H9 (cell line): ENCODE data around the gene HOXD12. TPM values are rescaled to one million over a fixed set of nuclear protein-coding genes. Genes with fewer than 3 reads are reported as not detected.

Source experiments
- DNase-seq: peaks from one replicate; pipeline ENCODE4 v3.0.0-alpha.2; 2017
- H2AFZ ChIP-seq: one replicate; pipeline ENCODE4 v1.6.1; 2013; ENCODE audit warnings: mild to moderate bottlenecking, low read length, control low read depth, moderate library complexity
- H2AK5ac ChIP-seq: 2 replicates; pipeline ENCODE4 v1.6.1; 2013; ENCODE audit warnings: low read length, control low read depth, mixed read lengths; ENCODE audit not compliant: insufficient read length
- H2BK120ac ChIP-seq: one replicate; pipeline ENCODE4 v1.6.1; 2013; ENCODE audit warnings: low read depth, mild to moderate bottlenecking, low read length, control low read depth, inconsistent platforms; ENCODE audit not compliant: poor library complexity, severe bottlenecking
- H2BK12ac ChIP-seq: 2 replicates; pipeline ENCODE4 v1.6.1; 2013; ENCODE audit warnings: low read length, control low read depth, mixed read lengths, low read depth; ENCODE audit not compliant: insufficient read length
- H2BK15ac ChIP-seq: 2 replicates; pipeline ENCODE4 v1.6.1; 2013; ENCODE audit warnings: low read depth, low read length, control low read depth
- H2BK20ac ChIP-seq: one replicate; pipeline ENCODE4 v1.6.1; 2013; ENCODE audit warnings: low read depth, mild to moderate bottlenecking, low read length, control low read depth, inconsistent platforms; ENCODE audit not compliant: poor library complexity, severe bottlenecking
- H2BK5ac ChIP-seq: 2 replicates; pipeline ENCODE4 v1.6.1; 2013; ENCODE audit warnings: low read length, control low read depth, mixed read lengths; ENCODE audit not compliant: insufficient read length
- H3K14ac ChIP-seq: 2 replicates; pipeline ENCODE4 v1.6.1; 2013; ENCODE audit warnings: low read length, control low read depth; ENCODE audit not compliant: insufficient read depth
- H3K18ac ChIP-seq: 2 replicates; pipeline ENCODE4 v1.6.1; 2013; ENCODE audit warnings: low read depth, mild to moderate bottlenecking, mixed read lengths, low read length, control low read depth; ENCODE audit not compliant: insufficient read length
- H3K23ac ChIP-seq: 2 replicates; pipeline ENCODE4 v1.6.1; 2013; ENCODE audit warnings: low read length, control low read depth, mixed read lengths, low read depth; ENCODE audit not compliant: insufficient read length
- H3K23me2 ChIP-seq: 2 replicates; pipeline ENCODE4 v1.6.1; 2013; ENCODE audit warnings: low read depth, mild to moderate bottlenecking, mixed read lengths, low read length, control low read depth; ENCODE audit not compliant: insufficient read length, poor library complexity, severe bottlenecking
- H3K27ac ChIP-seq: 2 replicates; pipeline ENCODE4 v1.5.1; 2013; ENCODE audit warnings: low read length, control low read depth, mixed read lengths, low read depth; ENCODE audit not compliant: insufficient read length
- H3K27me3 ChIP-seq: 2 replicates; pipeline ENCODE4 v1.6.1; 2013; ENCODE audit warnings: low read length, control low read depth, inconsistent platforms; ENCODE audit not compliant: insufficient read depth
- H3K4ac ChIP-seq: 2 replicates; pipeline ENCODE4 v1.6.1; 2013; ENCODE audit warnings: low read depth, mild to moderate bottlenecking, control low read depth, inconsistent platforms, low read length, moderate library complexity
- H3K4me1 ChIP-seq: 2 replicates; pipeline ENCODE4 v1.6.1; 2013; ENCODE audit warnings: low read length, control low read depth, inconsistent platforms; ENCODE audit not compliant: insufficient read depth
- H3K4me2 ChIP-seq: 2 replicates; pipeline ENCODE4 v1.6.1; 2013; ENCODE audit warnings: low read length, control low read depth, mixed read lengths; ENCODE audit not compliant: insufficient read length, insufficient read depth
- H3K56ac ChIP-seq: 2 replicates; pipeline ENCODE4 v1.6.1; 2013; ENCODE audit warnings: low read depth, mild to moderate bottlenecking, mixed read lengths, low read length, control low read depth; ENCODE audit not compliant: insufficient read length
- H3K79me1 ChIP-seq: 2 replicates; pipeline ENCODE4 v1.6.1; 2013; ENCODE audit warnings: low read depth, mild to moderate bottlenecking, moderate library complexity, low read length, control low read depth, inconsistent platforms; ENCODE audit not compliant: insufficient read depth, poor library complexity, severe bottlenecking
- H3K79me2 ChIP-seq: 2 replicates; pipeline ENCODE4 v1.6.1; 2013; ENCODE audit warnings: low read length, control low read depth, inconsistent platforms; ENCODE audit not compliant: insufficient read depth
- H3K9ac ChIP-seq: 2 replicates; pipeline ENCODE4 v1.6.1; 2013; ENCODE audit warnings: low read length, control low read depth, mixed read lengths; ENCODE audit not compliant: insufficient read length; ENCODE audit errors: extremely low read depth
- H3K9me3 ChIP-seq: one replicate; pipeline ENCODE4 v1.6.1; 2013; ENCODE audit warnings: low read depth, low read length, inconsistent platforms; ENCODE audit not compliant: control insufficient read depth
- H3T11ph ChIP-seq: one replicate; pipeline ENCODE4 v1.6.1; 2013; ENCODE audit warnings: mild to moderate bottlenecking, low read length, control low read depth, inconsistent platforms
- H4K20me1 ChIP-seq: one replicate; pipeline ENCODE4 v1.6.1; 2013; ENCODE audit not compliant: control insufficient read depth, insufficient read length, insufficient read depth
- H4K5ac ChIP-seq: 2 replicates; pipeline ENCODE4 v1.6.1; 2013; ENCODE audit warnings: low read depth, mild to moderate bottlenecking, mixed read lengths, low read length, control low read depth; ENCODE audit not compliant: insufficient read length
- H4K8ac ChIP-seq: replicated peaks from 2 replicates; pipeline ENCODE4 v1.6.1; 2013; ENCODE audit warnings: low read length, control low read depth, mixed read lengths, low read depth; ENCODE audit not compliant: insufficient read length
- H4K91ac ChIP-seq: 2 replicates; pipeline ENCODE4 v1.6.1; 2013; ENCODE audit warnings: low read depth, mild to moderate bottlenecking, moderate library complexity, mixed read lengths, low read length, control low read depth; ENCODE audit not compliant: insufficient read length
- H3K27ac Mint-ChIP-seq, 3 experiments: 2 replicates in 2 of 3; 3 replicates in 1 of 3; pipeline ENCODE4 v1.8.0; 2020 to 2021; ENCODE audit warnings: mixed read lengths in 3 of 3, mild to moderate bottlenecking in 1 of 3, moderate library complexity in 1 of 3
- H3K27me3 Mint-ChIP-seq: 2 replicates; pipeline ENCODE4 v1.8.0; 2021; ENCODE audit warnings: low read depth, mild to moderate bottlenecking, moderate library complexity, mixed read lengths
- H3K36me3 Mint-ChIP-seq, 3 experiments: 2 replicates in 2 of 3; 3 replicates in 1 of 3; pipeline ENCODE4 v1.8.0; 2020 to 2021; ENCODE audit warnings: low read depth in 3 of 3, mixed read lengths in 3 of 3; ENCODE audit not compliant: insufficient read depth in 1 of 3
- H3K4me1 Mint-ChIP-seq, 2 experiments: 2 replicates each; pipeline ENCODE4 v1.8.0; 2020; ENCODE audit warnings: mixed read lengths in 2 of 2
- H3K4me3 Mint-ChIP-seq, 2 experiments: 2 replicates in 1 of 2; 3 replicates in 1 of 2; pipeline ENCODE4 v1.8.0; 2020 to 2021; ENCODE audit warnings: mild to moderate bottlenecking in 2 of 2, mixed read lengths in 2 of 2, moderate library complexity in 1 of 2
- H3K9me3 Mint-ChIP-seq, 2 experiments: 2 replicates in 1 of 2; 3 replicates in 1 of 2; pipeline ENCODE4 v1.8.0; 2020; ENCODE audit warnings: mild to moderate bottlenecking in 2 of 2, mixed read lengths in 2 of 2, moderate library complexity in 1 of 2
- WGBS: extraction: QIAGEN DNeasy Blood & Tissue Kit; methylation state at CpG from one replicate; pipeline ENCODE4 v1.1.7; 2013; ENCODE audit warnings: missing lambda C conversion rate, low lambda C conversion rate, mixed read lengths; ENCODE audit not compliant: insufficient read length; ENCODE audit errors: extremely low coverage; 5-methylcytosine and 5-hydroxymethylcytosine counted together
- total RNA-seq: library from RNA; stranded (reverse); gene quantifications from 2 replicates; pipeline ENCODE4 v1.2.1, GENCODE V29; 2021
- TF ChIP-seq, protein P1 (sequence below): fragments of 200-600 bp; sonication (generic); conservative IDR thresholded peaks from 3 replicates; pipeline ENCODE4 v1.8.0; 2021; ENCODE audit warnings: antibody characterized with exemption, mild to moderate bottlenecking

The HOXD12 gene
- total RNA-seq, 1 experiment from 2014 or later = not detected

DNA sequence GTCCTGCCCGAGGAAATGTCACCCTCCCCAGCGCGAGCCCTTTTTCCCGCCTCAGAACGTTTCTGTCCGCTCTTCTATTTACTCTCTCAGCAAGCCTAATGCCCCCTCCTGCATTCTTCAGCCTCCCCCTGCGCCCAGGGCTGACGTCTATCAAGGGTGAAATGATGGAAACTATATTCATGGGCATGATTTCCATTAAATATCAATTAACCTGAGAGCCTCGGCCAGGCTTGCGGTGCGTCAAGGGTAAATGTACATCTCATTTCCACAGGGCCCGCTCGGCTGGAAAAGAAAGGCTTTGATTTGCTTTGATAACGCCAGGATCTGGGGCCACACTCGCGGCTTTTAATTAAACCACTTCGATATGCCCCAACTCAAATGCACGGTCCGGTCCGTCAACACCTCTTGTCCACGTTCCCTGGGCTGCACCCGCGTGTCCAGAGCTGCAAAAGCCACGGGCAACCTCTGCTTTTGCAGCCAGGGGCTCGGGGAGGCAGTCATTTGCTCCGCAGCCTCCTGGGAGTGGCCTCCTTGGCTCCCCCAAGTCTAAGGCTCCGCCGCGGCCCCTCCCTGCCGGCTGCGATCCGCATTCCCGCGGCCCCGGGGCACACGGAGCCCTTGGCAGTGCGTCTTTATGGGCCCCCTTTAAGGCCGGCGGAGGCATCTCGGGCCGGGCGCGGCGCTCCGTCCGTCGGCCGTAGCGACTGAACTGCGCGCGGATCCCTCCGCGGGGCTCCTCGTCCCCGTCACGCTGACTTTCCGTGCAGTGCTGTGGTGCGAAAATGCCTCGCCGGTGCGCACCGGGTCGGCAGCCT is 29.6 kb downstream of the HOXD12 start, which contains the start of gene HOXD8:
TSS of gene HOXD8 (plus strand) at position 724 of the 815 bp plus-strand sequence. CDS start 662 bp downstream, outside the sequence.
- Histone ChIP-seq H2BK15ac (no peak within 1 kb of the TSS), H3K4ac (no peak within 1 kb of the TSS), H3K9me3 (no peaks in the 10 kb centered on the region), H3K27ac (no peak within 1 kb of the TSS), H3K14ac (no peak within 1 kb of the TSS), H3K56ac (no peak within 1 kb of the TSS), H2BK20ac (no peak within 1 kb of the TSS), H2BK12ac (no peak within 1 kb of the TSS), H3K79me1 (no peaks in the 10 kb centered on the region), H2AK5ac (no peak within 1 kb of the TSS), H4K5ac (no peak within 1 kb of the TSS), H3K4me1 (no peaks in the 10 kb centered on the region), H3K23ac (no peak within 1 kb of the TSS), H2BK120ac (no peak within 1 kb of the TSS), H4K8ac (no peak within 1 kb of the TSS), H3K9ac (no peak within 1 kb of the TSS), H3K23me2 (no peaks in the 10 kb centered on the region), H2AFZ (no peak within 1 kb of the TSS), H2BK5ac (no peak within 1 kb of the TSS), H3K4me2 (peak within 1 kb of the TSS; percentile 0), H4K20me1 (no peaks in the 10 kb centered on the region), H3K27me3 (peaks cover 89% of the 10 kb centered on the region), H3T11ph (no peak within 1 kb of the TSS), H3K18ac (no peak within 1 kb of the TSS), H4K91ac (no peak within 1 kb of the TSS), H3K79me2 (no peaks in the 10 kb centered on the region)
- WGBS = no CpG with 5 or more reads among the region's 64 CpGs
- H3K4me1 Mint-ChIP-seq = peaks cover 12 to 14% of the 10 kb centered on the region in 2 experiments
- no peak within 1 kb of the TSS for H3K27ac Mint-ChIP-seq
- peaks cover 4 to 17% of the 10 kb centered on the region in 2 experiments for H3K9me3 Mint-ChIP-seq
- H3K4me3 Mint-ChIP-seq = peak within 1 kb of the TSS; percentile 45 to 73
- peak; percentile 65 for DNase-seq
- TF ChIP-seq, protein P1, sequence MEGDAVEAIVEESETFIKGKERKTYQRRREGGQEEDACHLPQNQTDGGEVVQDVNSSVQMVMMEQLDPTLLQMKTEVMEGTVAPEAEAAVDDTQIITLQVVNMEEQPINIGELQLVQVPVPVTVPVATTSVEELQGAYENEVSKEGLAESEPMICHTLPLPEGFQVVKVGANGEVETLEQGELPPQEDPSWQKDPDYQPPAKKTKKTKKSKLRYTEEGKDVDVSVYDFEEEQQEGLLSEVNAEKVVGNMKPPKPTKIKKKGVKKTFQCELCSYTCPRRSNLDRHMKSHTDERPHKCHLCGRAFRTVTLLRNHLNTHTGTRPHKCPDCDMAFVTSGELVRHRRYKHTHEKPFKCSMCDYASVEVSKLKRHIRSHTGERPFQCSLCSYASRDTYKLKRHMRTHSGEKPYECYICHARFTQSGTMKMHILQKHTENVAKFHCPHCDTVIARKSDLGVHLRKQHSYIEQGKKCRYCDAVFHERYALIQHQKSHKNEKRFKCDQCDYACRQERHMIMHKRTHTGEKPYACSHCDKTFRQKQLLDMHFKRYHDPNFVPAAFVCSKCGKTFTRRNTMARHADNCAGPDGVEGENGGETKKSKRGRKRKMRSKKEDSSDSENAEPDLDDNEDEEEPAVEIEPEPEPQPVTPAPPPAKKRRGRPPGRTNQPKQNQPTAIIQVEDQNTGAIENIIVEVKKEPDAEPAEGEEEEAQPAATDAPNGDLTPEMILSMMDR = no peak
- H3K27me3 Mint-ChIP-seq = peaks cover 98% of the 10 kb centered on the region
- H3K36me3 Mint-ChIP-seq = no peaks in the 10 kb centered on the region; a peak in 2 of 7 replicates
